CD8-positive, alpha-beta memory T cell (primary cell): Measurements from ENCODE around the gene CACNA1D. TPM values are rescaled to one million over a fixed set of nuclear protein-coding genes. Genes with fewer than 3 reads are reported as not detected.

ENCODE experiments used
- CTCF ChIA-PET: fragments of 350-600 bp; sonication (Branson Sonifier 250); formaldehyde crosslinking; loops from one replicate; lab custom pipeline; 2021; ENCODE audit warnings: antibody characterized with exemption; lab: Charles Lee
- POLR2A ChIA-PET: fragments of 350-600 bp; sonication (Branson Sonifier 250); formaldehyde crosslinking; loops from one replicate; lab custom pipeline; 2021; ENCODE audit warnings: antibody characterized with exemption; lab: Charles Lee
- DNase-seq, 5 donors: peaks; one replicate each; pipeline versions ENCODE4 v3.0.0 to v3.0.0-alpha.2; 2020 to 2022; ENCODE audit warnings: mixed read lengths in 1 of 5
- H3K27ac ChIP-seq: one replicate; pipeline ENCODE4 v1.7.0; 2013; ENCODE audit warnings: low read depth, mild to moderate bottlenecking, low read length, moderate library complexity
- H3K27me3 ChIP-seq: 2 replicates; pipeline ENCODE4 v1.7.0; 2013; ENCODE audit warnings: low read length, mild to moderate bottlenecking; ENCODE audit not compliant: insufficient read depth, poor library complexity, severe bottlenecking
- H3K36me3 ChIP-seq: 2 replicates; pipeline ENCODE4 v1.7.0; 2013; ENCODE audit warnings: mild to moderate bottlenecking, low read length, moderate library complexity; ENCODE audit not compliant: insufficient read depth
- H3K4me1 ChIP-seq: 2 replicates; pipeline ENCODE4 v1.7.0; 2013; ENCODE audit warnings: mild to moderate bottlenecking, low read length, moderate library complexity; ENCODE audit not compliant: insufficient read depth
- H3K4me3 ChIP-seq: 2 replicates; pipeline ENCODE4 v1.7.0; 2013; ENCODE audit warnings: mild to moderate bottlenecking, low read length
- H3K9me3 ChIP-seq: 2 replicates; pipeline ENCODE4 v1.7.0; 2013; ENCODE audit warnings: mild to moderate bottlenecking, low read length
- H3K27ac Mint-ChIP-seq, 8 donors: one replicate each; pipeline ENCODE4 v1.8.0; 2020 to 2021; ENCODE audit warnings: mixed read lengths in 8 of 8, mild to moderate bottlenecking in 6 of 8, inconsistent platforms in 3 of 8, moderate library complexity in 3 of 8
- H3K27me3 Mint-ChIP-seq, 2 donors: one replicate each; pipeline ENCODE4 v1.8.0; 2020 to 2021; ENCODE audit warnings: mixed read lengths in 2 of 2, mild to moderate bottlenecking in 1 of 2, moderate library complexity in 1 of 2
- H3K36me3 Mint-ChIP-seq, 3 donors: one replicate each; pipeline ENCODE4 v1.8.0; 2020 to 2021; ENCODE audit warnings: mixed read lengths in 3 of 3, inconsistent platforms in 1 of 3, mild to moderate bottlenecking in 1 of 3
- H3K4me1 Mint-ChIP-seq, 3 donors: one replicate each; pipeline ENCODE4 v1.8.0; 2020 to 2021; ENCODE audit warnings: mixed read lengths in 3 of 3, inconsistent platforms in 1 of 3, mild to moderate bottlenecking in 1 of 3
- H3K4me3 Mint-ChIP-seq, 7 donors: one replicate each; pipeline ENCODE4 v1.8.0; 2020 to 2021; ENCODE audit warnings: mixed read lengths in 7 of 7, mild to moderate bottlenecking in 6 of 7, moderate library complexity in 4 of 7, inconsistent platforms in 2 of 7
- H3K9me3 Mint-ChIP-seq, 5 donors: one replicate each; pipeline ENCODE4 v1.8.0; 2020 to 2022; ENCODE audit warnings: mixed read lengths in 5 of 5, mild to moderate bottlenecking in 3 of 5, moderate library complexity in 2 of 5, inconsistent platforms in 1 of 5
- polyA plus RNA-seq: library from polyadenylated mRNA; unstranded; fragments of 300-500 nt; fragmentation: Illumina TruSeq; gene quantifications from one replicate; pipeline ENCODE4 v1.2.3, GENCODE V29; 2021
- total RNA-seq, 2 experiments: library from RNA; stranded (reverse); gene quantifications; one replicate each; pipeline ENCODE4 v1.2.3, GENCODE V29; 2021

The CACNA1D gene
- total and polyA plus RNA-seq, 3 experiments from 2014 or later, result 0.02 to 0.78 (median 0.26) TPM

- no peaks in the 10 kb centered on the region for H3K9me3 ChIP-seq
- no peak overlapping the region for H3K27ac ChIP-seq
- no peaks in the 10 kb centered on the region for H3K4me1 ChIP-seq
- Mint-ChIP-seq H3K4me1 (no peaks in the 10 kb centered on the region), H3K9me3 (peaks cover 0 to 6% (median 0%) of the 10 kb centered on the region in 5 donors), H3K4me3 (no peak overlapping the region), H3K27ac (no peak overlapping the region), H3K27me3 (peaks cover 11 to 38% of the 10 kb centered on the region in 2 donors), H3K36me3 (no peaks in the 10 kb centered on the region)
- ChIA-PET POLR2A (no interaction called here), CTCF (no interaction called here)
- no peak for DNase-seq
- no peaks in the 10 kb centered on the region for H3K27me3 ChIP-seq
- no peak overlapping the region for H3K4me3 ChIP-seq
- H3K36me3 ChIP-seq, result no peaks in the 10 kb centered on the region
These were observed 151.3 kb downstream of the CACNA1D start for GRCh38 chr3:53645754-53646153.

- Histone ChIP-seq H3K4me3 (no peak overlapping the region), H3K9me3 (no peaks in the 10 kb centered on the region), H3K27me3 (no peaks in the 10 kb centered on the region), H3K27ac (no peak overlapping the region), H3K36me3 (no peaks in the 10 kb centered on the region), H3K4me1 (no peaks in the 10 kb centered on the region)
- POLR2A ChIA-PET, result no interaction called here
- Mint-ChIP-seq H3K36me3 (no peaks in the 10 kb centered on the region), H3K9me3 (peaks cover 0 to 6% (median 0%) of the 10 kb centered on the region in 5 donors), H3K4me1 (no peaks in the 10 kb centered on the region), H3K27ac (no peak overlapping the region), H3K4me3 (no peak overlapping the region), H3K27me3 (peaks cover 11 to 45% of the 10 kb centered on the region in 2 donors)
- no peak for DNase-seq
- CTCF ChIA-PET, result no interaction called here
These were observed 152.3 kb downstream of the CACNA1D start for GRCh38 chr3:53646723-53647122.

GRCh38 chr3:53649816-53650215 is 155.4 kb downstream of the CACNA1D start:
- Histone ChIP-seq H3K4me1 (no peaks in the 10 kb centered on the region), H3K27me3 (no peaks in the 10 kb centered on the region), H3K36me3 (no peaks in the 10 kb centered on the region), H3K9me3 (no peaks in the 10 kb centered on the region), H3K27ac (no peak overlapping the region), H3K4me3 (no peak overlapping the region)
- H3K27ac Mint-ChIP-seq, result no peak overlapping the region
- H3K4me3 Mint-ChIP-seq, result no peak overlapping the region
- ChIA-PET CTCF (no interaction called here), POLR2A (no interaction called here)
- no peaks in the 10 kb centered on the region for H3K4me1 Mint-ChIP-seq
- DNase-seq, result no peak
- peaks cover 12 to 52% of the 10 kb centered on the region in 2 donors for H3K27me3 Mint-ChIP-seq
- H3K9me3 Mint-ChIP-seq, result peaks cover 14 to 19% (median 16%) of the 10 kb centered on the region in 5 donors
- no peaks in the 10 kb centered on the region for H3K36me3 Mint-ChIP-seq

- no peaks in the 10 kb centered on the region for H3K27me3 ChIP-seq
- no peaks in the 10 kb centered on the region for H3K9me3 ChIP-seq
- peaks cover 15 to 25% (median 16%) of the 10 kb centered on the region in 5 donors for H3K9me3 Mint-ChIP-seq
- peaks cover 14 to 55% of the 10 kb centered on the region in 2 donors for H3K27me3 Mint-ChIP-seq
- ChIA-PET POLR2A (no interaction called here), CTCF (no interaction called here)
- no peak overlapping the region for H3K27ac ChIP-seq
- H3K27ac Mint-ChIP-seq, result no peak overlapping the region
- H3K36me3 Mint-ChIP-seq, result no peaks in the 10 kb centered on the region
- H3K4me1 ChIP-seq, result no peaks in the 10 kb centered on the region
- no peak for DNase-seq
- no peak overlapping the region for H3K4me3 Mint-ChIP-seq
- no peaks in the 10 kb centered on the region for H3K36me3 ChIP-seq
- H3K4me3 ChIP-seq, result no peak overlapping the region
- H3K4me1 Mint-ChIP-seq, result no peaks in the 10 kb centered on the region
These were observed 156.0 kb downstream of the CACNA1D start for GRCh38 chr3:53650424-53650823.

GRCh38 chr3:53650928-53651661 is 156.7 kb downstream of the CACNA1D start:
- no peaks in the 10 kb centered on the region for H3K4me1 Mint-ChIP-seq
- Histone ChIP-seq H3K27ac (no peak overlapping the region), H3K27me3 (no peaks in the 10 kb centered on the region), H3K4me1 (no peaks in the 10 kb centered on the region), H3K36me3 (no peaks in the 10 kb centered on the region), H3K4me3 (no peak overlapping the region), H3K9me3 (no peaks in the 10 kb centered on the region)
- no peaks in the 10 kb centered on the region for H3K36me3 Mint-ChIP-seq
- peaks cover 15 to 28% (median 16%) of the 10 kb centered on the region in 5 donors for H3K9me3 Mint-ChIP-seq
- H3K4me3 Mint-ChIP-seq, result no peak overlapping the region
- no peak for DNase-seq
- H3K27ac Mint-ChIP-seq, result no peak overlapping the region
- peaks cover 16 to 52% of the 10 kb centered on the region in 2 donors for H3K27me3 Mint-ChIP-seq
- ChIA-PET CTCF (no interaction called here), POLR2A (no interaction called here)

- POLR2A ChIA-PET, result no interaction called here
- H3K27me3 Mint-ChIP-seq, result peaks cover 16 to 47% of the 10 kb centered on the region in 2 donors
- CTCF ChIA-PET, result no interaction called here
These were observed 157.5 kb downstream of the CACNA1D start for GRCh38 chr3:53651927-53652326.

GRCh38 chr3:53657651-53658050 is 163.2 kb downstream of the CACNA1D start:
- Mint-ChIP-seq H3K27ac (no peak overlapping the region), H3K4me3 (no peak overlapping the region), H3K4me1 (no peaks in the 10 kb centered on the region), H3K9me3 (peaks cover 13 to 43% (median 34%) of the 10 kb centered on the region in 5 donors), H3K27me3 (peaks cover 19 to 31% of the 10 kb centered on the region in 2 donors), H3K36me3 (peaks cover 0 to 9% (median 3%) of the 10 kb centered on the region in 3 donors)
- POLR2A ChIA-PET, result no interaction called here
- DNase-seq, result no peak
- no peaks in the 10 kb centered on the region for H3K9me3 ChIP-seq
- no peak overlapping the region for H3K27ac ChIP-seq
- H3K4me3 ChIP-seq, result no peak overlapping the region
- H3K36me3 ChIP-seq, result no peaks in the 10 kb centered on the region
- CTCF ChIA-PET, result no interaction called here
- no peaks in the 10 kb centered on the region for H3K27me3 ChIP-seq
- H3K4me1 ChIP-seq, result no peaks in the 10 kb centered on the region

More at GRCh38 chr3:53651927-53652326, 157.5 kb downstream of the CACNA1D start:
- H3K4me3 ChIP-seq, result no peak overlapping the region
- Mint-ChIP-seq H3K9me3 (peaks cover 15 to 28% (median 16%) of the 10 kb centered on the region in 5 donors), H3K4me3 (no peak overlapping the region), H3K27ac (peak overlapping the region in 2 of 8 donors; percentile 10 to 47), H3K4me1 (no peaks in the 10 kb centered on the region), H3K36me3 (no peaks in the 10 kb centered on the region)
- no peaks in the 10 kb centered on the region for H3K9me3 ChIP-seq
- no peak overlapping the region for H3K27ac ChIP-seq
- H3K27me3 ChIP-seq, result no peaks in the 10 kb centered on the region
- no peak for DNase-seq
- no peaks in the 10 kb centered on the region for H3K36me3 ChIP-seq
- no peaks in the 10 kb centered on the region for H3K4me1 ChIP-seq

- ChIA-PET POLR2A (no interaction called here), CTCF (no interaction called here)
- H3K4me1 Mint-ChIP-seq, result no peaks in the 10 kb centered on the region
- Histone ChIP-seq H3K4me1 (no peaks in the 10 kb centered on the region), H3K4me3 (no peak overlapping the region), H3K27ac (no peak overlapping the region), H3K9me3 (no peaks in the 10 kb centered on the region), H3K27me3 (no peaks in the 10 kb centered on the region), H3K36me3 (no peaks in the 10 kb centered on the region)
- H3K4me3 Mint-ChIP-seq, result no peak overlapping the region
- no peak overlapping the region for H3K27ac Mint-ChIP-seq
- H3K27me3 Mint-ChIP-seq, result peaks cover 21 to 42% of the 10 kb centered on the region in 2 donors
- DNase-seq, result no peak
- peaks cover 9 to 47% (median 31%) of the 10 kb centered on the region in 5 donors for H3K9me3 Mint-ChIP-seq
- peaks cover 0 to 15% (median 4%) of the 10 kb centered on the region in 3 donors for H3K36me3 Mint-ChIP-seq
These were observed 164.3 kb downstream of the CACNA1D start for GRCh38 chr3:53658613-53659193.
